GM12801 (cell line): ENCODE results near the gene SLC10A7.

ENCODE experiments used
- TF ChIP-seq, protein P1 (sequence below): IDR thresholded peaks from one replicate; pipeline ENCODE4 v1.5.1; 2011; ENCODE audit warnings: control low read depth; ENCODE audit not compliant: insufficient read length; ENCODE audit errors: extremely low read depth

The SLC10A7 gene

DNA sequence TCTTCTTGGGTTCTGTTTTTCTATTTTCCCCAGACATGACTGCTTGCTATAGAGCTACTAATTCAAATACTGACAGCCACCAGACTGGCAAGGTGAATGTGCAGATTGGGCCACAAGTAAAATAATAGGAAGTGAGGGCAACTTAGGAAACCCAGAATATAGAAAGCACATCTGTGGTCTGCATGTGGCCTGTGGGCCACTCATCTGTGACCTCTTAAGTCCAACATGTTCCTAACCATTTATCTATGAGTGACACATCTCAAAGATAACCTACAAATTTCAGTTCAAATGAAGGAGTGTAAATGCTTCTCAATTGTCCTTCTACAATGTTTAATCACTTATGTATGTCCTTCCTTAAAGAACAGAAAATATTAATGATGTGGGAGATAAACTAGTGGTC lies 178.5 kb downstream of the SLC10A7 start:
- TF ChIP-seq, protein P1, sequence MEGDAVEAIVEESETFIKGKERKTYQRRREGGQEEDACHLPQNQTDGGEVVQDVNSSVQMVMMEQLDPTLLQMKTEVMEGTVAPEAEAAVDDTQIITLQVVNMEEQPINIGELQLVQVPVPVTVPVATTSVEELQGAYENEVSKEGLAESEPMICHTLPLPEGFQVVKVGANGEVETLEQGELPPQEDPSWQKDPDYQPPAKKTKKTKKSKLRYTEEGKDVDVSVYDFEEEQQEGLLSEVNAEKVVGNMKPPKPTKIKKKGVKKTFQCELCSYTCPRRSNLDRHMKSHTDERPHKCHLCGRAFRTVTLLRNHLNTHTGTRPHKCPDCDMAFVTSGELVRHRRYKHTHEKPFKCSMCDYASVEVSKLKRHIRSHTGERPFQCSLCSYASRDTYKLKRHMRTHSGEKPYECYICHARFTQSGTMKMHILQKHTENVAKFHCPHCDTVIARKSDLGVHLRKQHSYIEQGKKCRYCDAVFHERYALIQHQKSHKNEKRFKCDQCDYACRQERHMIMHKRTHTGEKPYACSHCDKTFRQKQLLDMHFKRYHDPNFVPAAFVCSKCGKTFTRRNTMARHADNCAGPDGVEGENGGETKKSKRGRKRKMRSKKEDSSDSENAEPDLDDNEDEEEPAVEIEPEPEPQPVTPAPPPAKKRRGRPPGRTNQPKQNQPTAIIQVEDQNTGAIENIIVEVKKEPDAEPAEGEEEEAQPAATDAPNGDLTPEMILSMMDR, result no peak

DNA sequence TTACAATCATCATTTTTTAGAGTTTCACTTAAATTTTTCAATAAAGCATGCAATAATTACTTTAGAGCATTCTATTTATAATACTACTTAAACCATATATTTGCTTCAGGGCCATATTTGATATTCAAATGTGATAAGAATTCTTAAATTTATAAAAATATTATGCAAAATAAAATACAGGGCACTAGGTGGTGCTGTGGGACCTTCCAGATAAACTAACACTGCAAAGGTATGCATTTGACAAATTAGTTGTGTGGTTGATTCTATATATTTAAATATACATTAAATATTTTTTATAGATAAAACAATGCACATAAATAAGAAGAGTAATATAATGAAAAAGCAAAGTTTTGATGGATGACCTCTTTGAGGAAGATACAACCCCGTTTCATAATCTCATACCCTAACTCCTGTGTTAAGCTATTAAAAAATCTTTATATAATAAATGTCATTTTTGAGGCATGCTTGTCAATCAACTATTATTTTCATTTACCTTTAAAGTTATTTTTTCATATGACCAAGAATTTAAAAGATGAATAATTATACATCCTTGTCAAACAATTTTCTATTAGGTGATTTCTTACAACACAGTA lies 179.0 kb downstream of the SLC10A7 start:
- TF ChIP-seq, protein P1, result no peak

DNA sequence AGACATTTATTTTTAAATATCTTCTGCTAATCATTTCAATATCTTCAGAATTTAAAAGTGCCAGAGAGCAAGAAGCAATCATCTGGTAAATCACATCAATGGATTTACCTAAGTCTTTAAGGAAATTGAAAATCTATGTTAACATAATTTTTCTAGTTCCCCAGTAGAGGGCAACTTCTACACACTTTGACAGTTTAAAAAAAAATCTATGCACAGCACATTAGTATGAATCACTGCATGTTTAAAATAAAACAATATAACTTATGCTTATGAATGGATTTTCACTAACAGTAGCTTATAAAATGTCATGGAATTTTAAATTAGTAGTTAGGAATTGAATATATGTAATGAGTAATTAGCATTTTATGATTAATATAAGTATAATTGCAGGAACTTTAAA lies 180.9 kb downstream of the SLC10A7 start:
- TF ChIP-seq, protein P1, result no peak

DNA sequence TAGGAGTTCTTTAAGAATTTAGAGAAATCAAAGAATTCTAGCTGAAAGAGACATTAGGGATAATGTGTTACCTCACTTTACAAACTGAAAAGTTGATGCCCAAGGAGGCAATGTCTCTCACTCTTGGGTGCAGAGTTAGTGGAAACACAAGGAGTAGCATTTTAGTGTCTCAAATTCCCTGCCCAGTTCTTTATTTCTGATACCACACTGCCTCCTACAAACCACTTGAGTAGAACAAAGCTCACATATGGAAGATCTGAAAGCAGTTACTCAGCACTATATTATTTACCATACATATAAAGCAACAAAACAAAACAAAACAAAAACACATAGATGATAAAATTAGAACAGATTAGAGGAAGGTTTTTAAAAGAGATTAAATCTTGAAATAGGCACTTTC lies 183.2 kb downstream of the SLC10A7 start:
- TF ChIP-seq, protein P1, result no peak

DNA sequence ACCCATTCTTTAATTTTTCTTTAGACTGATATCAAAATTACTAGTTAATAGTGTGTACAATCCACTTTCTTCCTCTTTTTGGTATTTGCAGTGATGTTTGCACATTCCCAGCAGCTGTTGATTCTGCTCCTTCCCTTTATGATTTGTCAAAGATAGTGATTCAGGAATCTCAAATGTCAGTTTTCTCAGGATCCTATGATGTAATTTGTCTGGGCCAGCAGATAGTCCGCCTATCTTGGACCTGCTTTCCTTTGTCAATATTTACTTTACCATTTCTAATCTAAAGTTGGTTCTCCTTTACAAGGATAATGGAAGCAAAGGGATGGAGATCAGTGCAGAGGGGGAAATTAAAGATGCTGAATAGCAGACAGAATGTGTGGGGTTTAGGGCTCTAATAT lies 185.3 kb downstream of the SLC10A7 start:
- TF ChIP-seq, protein P1, result no peak

DNA sequence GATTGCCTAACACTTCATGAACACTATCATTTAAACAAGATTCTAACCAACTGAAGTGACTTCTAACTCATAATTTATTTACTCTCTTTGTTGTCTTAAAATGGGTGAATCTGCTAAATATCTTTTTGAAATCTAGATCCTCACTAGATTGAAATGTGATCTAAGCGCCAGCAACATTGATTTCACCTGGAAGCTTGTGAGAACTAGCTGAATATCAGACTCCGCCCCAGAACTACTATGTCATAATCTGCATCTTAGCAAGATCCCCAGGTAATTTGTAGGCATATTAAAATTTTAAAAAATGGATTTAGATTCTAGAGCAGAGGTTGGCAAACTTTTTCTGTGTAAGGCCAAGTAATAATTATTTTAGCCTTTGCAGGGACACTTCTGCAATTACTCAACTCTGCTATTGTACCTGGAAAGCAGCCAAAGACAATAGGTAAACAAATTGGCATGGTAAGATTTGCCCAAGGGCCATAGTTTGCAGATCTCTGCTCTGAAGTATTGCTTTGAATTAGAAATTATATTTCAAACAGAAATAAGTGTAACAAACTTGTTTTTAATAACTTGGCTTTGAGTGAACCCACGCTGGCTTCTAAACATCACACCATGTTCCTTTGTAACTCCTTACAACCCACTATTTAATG lies 185.9 kb downstream of the SLC10A7 start:
- TF ChIP-seq, protein P1, result no peak

DNA sequence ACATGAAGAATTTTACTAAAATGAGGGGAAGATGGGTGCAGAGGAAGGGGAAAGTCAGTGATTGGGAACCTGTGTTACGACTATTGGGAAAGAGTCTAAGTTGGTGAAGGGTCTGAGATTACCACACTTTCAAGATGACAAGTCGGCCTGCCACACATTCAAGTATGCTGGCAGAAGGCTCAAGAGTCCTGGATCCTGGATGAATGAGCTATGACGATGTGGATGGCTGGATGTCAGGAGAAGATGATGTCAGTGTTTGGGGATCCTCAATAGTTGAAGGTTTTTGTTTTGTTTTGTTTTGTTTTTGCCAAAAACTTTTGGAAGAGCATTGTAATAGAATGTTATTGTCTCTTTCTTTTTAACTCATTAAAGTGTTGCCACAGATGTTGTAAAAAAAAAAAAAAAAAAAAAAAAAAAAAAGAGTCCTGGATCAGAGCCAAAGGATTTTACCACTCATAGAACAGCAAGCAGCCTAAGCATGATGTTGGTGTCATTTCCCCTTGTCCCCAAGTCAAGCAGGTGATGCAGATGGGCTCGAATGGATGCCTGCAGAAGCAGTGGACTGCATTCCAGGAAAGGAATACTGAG lies 186.8 kb downstream of the SLC10A7 start:
- TF ChIP-seq, protein P1, result no peak
